ENCODE data around the gene MAP2K5. TPM values are rescaled to one million over a fixed set of nuclear protein-coding genes. Genes with fewer than 3 reads are reported as not detected.

Gene MAP2K5
- total RNA-seq, 4 donors from 2014 or later = 8.0 to 14.0 (median 9.1) TPM

- H3K4me3 ChIP-seq (ENCODE audit: low read depth, poor library complexity, severe bottlenecking) = no peak overlapping the region
- WGBS, 2 donors = 90 to 91% methylated on average over 5 of the region's 5 CpGs
- no peak for DNase-seq (ENCODE audit: low spot score in 2 of 2)
- intact Hi-C loops (cut with DNase I; ENCODE audit: low total_unique reads) = no loop called here
- TF ChIP-seq CTCF (IDR thresholded peaks at IDR 0.05) = no peak
- no peak for TF ChIP-seq POLR2A (IDR thresholded peaks at IDR 0.05)
Measured at GRCh38 chr15:67722030-67722817, 179.7 kb downstream of the MAP2K5 start.

GRCh38 chr15:67723294-67724024 lies 181.0 kb downstream of the MAP2K5 start:
- H3K4me3 ChIP-seq (ENCODE audit: low read depth, poor library complexity, severe bottlenecking) = no peak overlapping the region
- WGBS, 2 donors = 84 to 88% methylated on average over 4 of the region's 4 CpGs
- DNase-seq (ENCODE audit: low spot score in 2 of 2) = no peak
- TF ChIP-seq CTCF (IDR thresholded peaks at IDR 0.05) (no peak), POLR2A (IDR thresholded peaks at IDR 0.05) (no peak)
- intact Hi-C loops (cut with DNase I; ENCODE audit: low total_unique reads) = no loop called here

DNA sequence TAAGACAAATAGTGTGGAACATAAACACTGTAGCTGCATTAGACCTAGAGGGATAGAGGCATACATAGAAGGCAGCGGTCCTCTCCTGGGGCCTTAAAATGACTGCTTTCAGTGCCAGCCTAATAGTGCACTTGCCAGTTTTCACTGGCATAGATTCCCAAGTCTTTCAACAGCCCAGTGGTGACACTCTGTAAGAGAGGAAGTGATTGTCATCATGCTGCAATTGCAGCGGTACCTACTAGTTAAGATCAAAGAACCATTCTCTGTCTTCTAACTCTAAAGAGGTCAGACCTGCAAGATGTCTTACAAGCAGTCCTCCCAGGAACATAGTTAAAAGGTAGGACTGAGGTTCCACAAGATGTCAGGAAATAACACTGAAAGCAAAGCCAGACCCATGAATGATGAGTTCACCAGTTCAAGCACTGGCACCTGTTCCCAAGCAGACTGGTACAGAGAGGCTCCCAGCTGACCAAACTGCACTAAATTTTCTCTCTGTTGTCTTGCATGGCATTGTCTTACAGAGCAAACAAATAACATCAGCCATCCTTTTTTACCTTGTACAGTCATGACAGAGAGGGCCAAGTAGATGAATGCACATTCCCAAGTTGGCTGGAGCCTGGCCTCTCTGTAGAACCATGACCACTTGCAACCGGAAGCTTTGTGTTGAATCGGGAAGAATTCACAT lies 182.3 kb downstream of the MAP2K5 start:
- 92% methylated on average over 4 of the region's 4 CpGs for WGBS, 2 donors
- no peak overlapping the region for H3K4me3 ChIP-seq (ENCODE audit: low read depth, poor library complexity, severe bottlenecking)
- TF ChIP-seq POLR2A (IDR thresholded peaks at IDR 0.05) = no peak
- no peak for TF ChIP-seq CTCF (IDR thresholded peaks at IDR 0.05)
- intact Hi-C loops (cut with DNase I; ENCODE audit: low total_unique reads) = no loop called here
- no peak for DNase-seq (ENCODE audit: low spot score in 2 of 2)

DNA sequence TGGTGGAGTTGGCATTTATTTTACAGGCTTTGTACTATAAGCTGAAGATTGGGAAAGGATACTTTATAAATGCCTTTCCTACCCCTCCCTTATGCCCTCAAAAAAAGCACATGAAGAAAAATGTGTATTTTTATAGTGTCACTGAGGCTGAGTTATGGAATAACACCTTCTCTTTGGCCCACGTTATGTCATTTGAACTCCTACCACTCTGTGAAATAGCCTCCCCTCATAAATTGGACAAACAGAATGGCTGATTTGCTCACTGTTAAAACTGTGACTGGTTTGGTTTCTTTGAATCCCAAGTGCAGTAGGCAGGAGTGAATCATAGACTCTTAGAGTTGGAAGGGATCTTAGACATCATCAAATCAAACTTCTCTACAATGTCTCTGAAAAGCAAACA lies 187.6 kb downstream of the MAP2K5 start:
- no peak for DNase-seq (ENCODE audit: low spot score in 2 of 2)
- TF ChIP-seq POLR2A (IDR thresholded peaks at IDR 0.05) (no peak), CTCF (IDR thresholded peaks at IDR 0.05) (no peak)
- 89 to 91% methylated on average over 1 of the region's 1 CpG for WGBS, 2 donors
- intact Hi-C loops (cut with DNase I; ENCODE audit: low total_unique reads) = no loop called here
- H3K4me3 ChIP-seq (ENCODE audit: low read depth, poor library complexity, severe bottlenecking) = no peak overlapping the region

GRCh38 chr15:67731112-67731721 lies 188.7 kb downstream of the MAP2K5 start:
- H3K4me3 ChIP-seq (ENCODE audit: low read depth, poor library complexity, severe bottlenecking) = no peak overlapping the region
- WGBS, 2 donors = 29 to 31% methylated on average over 2 of the region's 2 CpGs
- no peak for DNase-seq (ENCODE audit: low spot score in 2 of 2)
- intact Hi-C loops (cut with DNase I; ENCODE audit: low total_unique reads) = no loop called here
- TF ChIP-seq POLR2A (IDR thresholded peaks at IDR 0.05) (no peak), CTCF (IDR thresholded peaks at IDR 0.05) (no peak)
